Measurements from ENCODE around the gene PDE4DIP.
"Not testable (repeated sequence)": the region's sequence is repeated elsewhere in the genome, so short reads cannot be mapped to it uniquely, and the experiment has no call there.

PDE4DIP gene

DNA sequence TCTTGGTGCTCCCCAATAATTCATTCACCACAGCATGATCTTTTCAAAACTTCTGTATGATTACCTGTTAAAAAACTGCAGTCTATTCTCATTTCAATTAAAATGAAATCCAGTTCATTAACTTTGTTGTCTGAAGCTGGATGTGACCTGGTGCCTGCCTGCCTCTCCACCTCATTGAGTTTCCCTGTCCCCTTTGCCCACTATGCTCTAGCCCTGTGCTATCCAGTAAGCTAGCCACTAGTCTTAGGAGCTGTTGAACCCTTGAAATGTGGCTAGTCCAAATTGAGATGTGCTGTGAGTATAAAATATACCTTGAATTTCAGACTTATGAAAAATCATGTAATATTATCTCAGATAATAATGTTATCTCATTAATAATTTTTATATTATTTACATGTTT, 114.1 kb downstream of the PDE4DIP start:
- not testable (repeated sequence) for H3K9me3 ChIP-seq; H3K27me3 ChIP-seq; H3K27ac ChIP-seq; H3K4me3 ChIP-seq (ENCODE audit: low read depth in 1 of 2, low read length in 1 of 2); H3K4me1 ChIP-seq (ENCODE audit: control insufficient read depth in 1 of 2, insufficient read depth in 1 of 2, low read depth in 1 of 2, low read length in 1 of 2); H3K36me3 ChIP-seq

DNA sequence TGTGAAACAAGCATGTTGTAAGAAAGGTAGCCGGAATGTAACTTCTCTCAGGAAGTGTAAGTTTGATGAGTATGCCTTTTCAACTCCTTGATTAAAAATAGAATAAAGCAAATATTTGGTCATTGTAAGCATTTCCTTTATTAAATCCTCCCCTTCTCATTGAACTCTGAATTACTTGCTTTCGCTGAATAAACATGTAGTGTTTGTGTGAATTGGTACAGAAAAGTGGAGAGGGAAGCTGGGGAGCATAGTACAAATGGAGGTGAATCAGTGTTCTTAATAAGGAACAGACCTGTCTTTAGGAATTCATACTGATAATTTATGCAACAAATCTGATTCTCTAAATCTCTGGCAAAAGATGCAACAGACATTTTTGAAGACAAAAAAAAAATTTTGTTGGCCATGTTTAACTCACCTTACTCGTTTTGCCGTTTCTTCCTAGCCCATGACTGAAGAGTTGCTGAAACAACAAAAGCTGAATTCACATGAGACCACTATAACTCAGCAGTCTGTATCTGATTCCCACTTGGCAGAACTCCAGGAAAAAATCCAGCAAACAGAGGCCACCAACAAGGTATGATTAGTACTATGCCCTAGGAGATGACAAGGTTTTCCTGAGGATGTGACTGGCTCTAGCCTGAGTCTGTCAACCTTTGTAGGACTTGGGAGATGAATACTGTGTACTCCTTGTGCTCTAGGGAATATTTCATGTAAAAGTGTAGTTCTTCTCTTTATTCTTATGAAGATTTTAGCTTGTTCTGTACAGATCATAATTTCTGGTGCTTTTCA, 116.2 kb downstream of the PDE4DIP start:
- H3K27ac ChIP-seq; H3K4me3 ChIP-seq (ENCODE audit: low read depth in 1 of 2, low read length in 1 of 2); H3K9me3 ChIP-seq; H3K4me1 ChIP-seq (ENCODE audit: control insufficient read depth in 1 of 2, insufficient read depth in 1 of 2, low read depth in 1 of 2, low read length in 1 of 2); H3K36me3 ChIP-seq; H3K27me3 ChIP-seq: not testable (repeated sequence)

DNA sequence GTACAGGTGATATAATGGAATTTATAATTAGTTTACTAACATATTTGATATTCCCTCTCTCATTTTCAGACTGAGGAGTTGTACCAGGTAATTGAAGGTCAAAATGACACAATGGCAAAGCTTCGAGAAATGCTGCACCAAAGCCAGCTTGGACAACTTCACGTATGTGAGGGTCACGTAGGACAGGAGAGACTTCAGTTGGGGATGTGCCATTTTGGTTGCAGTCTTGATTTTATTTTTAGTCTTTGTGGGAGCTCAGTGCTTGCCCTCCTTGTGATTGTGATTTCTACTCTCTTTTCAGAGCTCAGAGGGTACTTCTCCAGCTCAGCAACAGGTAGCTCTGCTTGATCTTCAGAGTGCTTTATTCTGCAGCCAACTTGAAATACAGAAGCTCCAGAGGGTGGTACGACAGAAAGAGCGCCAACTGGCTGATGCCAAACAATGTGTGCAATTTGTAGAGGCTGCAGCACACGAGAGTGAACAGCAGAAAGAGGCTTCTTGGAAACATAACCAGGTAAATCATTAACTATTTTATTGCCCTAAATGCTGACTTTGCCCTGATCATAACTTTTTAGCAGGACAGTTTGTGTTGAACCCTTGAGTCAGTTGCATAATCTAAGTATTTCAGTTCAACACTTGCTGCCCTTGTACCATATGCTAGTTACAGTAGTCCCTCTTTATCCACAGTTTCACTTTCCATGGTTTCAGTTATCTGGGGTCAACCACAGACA, 118.1 kb downstream of the PDE4DIP start:
- not testable (repeated sequence) for H3K27ac ChIP-seq; H3K27me3 ChIP-seq; H3K4me3 ChIP-seq (ENCODE audit: low read depth in 1 of 2, low read length in 1 of 2); H3K9me3 ChIP-seq; H3K36me3 ChIP-seq; H3K4me1 ChIP-seq (ENCODE audit: control insufficient read depth in 1 of 2, insufficient read depth in 1 of 2, low read depth in 1 of 2, low read length in 1 of 2)

DNA sequence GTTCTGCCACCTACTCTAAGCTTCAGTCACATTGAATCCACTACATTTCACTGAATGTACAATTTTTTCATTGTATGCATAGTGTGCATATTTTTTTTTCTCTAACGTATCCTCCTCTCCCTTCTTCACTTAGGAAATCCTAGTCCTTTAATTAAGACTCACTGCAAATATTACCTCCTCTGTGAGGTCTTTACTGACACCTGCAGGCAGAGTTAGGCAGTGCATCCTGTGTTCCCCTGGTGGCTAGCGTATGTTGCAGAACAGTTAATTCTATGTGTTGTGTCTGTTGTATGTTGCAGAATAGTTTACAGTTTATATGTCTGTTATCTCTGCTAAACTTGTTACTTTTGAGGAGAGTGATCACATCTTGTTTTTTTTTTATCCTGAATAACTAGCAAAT, 121.9 kb downstream of the PDE4DIP start:
- H3K9me3 ChIP-seq; H3K4me3 ChIP-seq (ENCODE audit: low read depth in 1 of 2, low read length in 1 of 2); H3K27ac ChIP-seq; H3K27me3 ChIP-seq; H3K4me1 ChIP-seq (ENCODE audit: control insufficient read depth in 1 of 2, insufficient read depth in 1 of 2, low read depth in 1 of 2, low read length in 1 of 2); H3K36me3 ChIP-seq: not testable (repeated sequence)

DNA sequence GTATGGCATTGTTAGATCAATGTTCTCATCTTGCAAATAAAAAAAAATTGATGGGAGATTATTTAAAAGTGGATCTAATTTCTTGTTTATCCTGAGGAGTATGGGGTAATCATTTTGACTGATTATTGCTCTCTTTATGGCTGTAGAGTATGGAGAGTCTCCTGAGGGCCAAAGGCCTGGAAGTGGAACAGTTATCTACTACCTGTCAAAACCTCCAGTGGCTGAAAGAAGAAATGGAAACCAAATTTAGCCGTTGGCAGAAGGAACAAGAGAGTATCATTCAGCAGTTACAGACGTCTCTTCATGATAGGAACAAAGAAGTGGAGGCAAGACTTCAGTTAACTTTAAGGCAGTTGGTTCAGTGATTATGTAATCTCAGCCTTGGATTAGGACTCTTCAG, 123.4 kb downstream of the PDE4DIP start:
- not testable (repeated sequence) for H3K4me1 ChIP-seq (ENCODE audit: control insufficient read depth in 1 of 2, insufficient read depth in 1 of 2, low read depth in 1 of 2, low read length in 1 of 2); H3K4me3 ChIP-seq (ENCODE audit: low read depth in 1 of 2, low read length in 1 of 2); H3K36me3 ChIP-seq; H3K27ac ChIP-seq; H3K9me3 ChIP-seq; H3K27me3 ChIP-seq

DNA sequence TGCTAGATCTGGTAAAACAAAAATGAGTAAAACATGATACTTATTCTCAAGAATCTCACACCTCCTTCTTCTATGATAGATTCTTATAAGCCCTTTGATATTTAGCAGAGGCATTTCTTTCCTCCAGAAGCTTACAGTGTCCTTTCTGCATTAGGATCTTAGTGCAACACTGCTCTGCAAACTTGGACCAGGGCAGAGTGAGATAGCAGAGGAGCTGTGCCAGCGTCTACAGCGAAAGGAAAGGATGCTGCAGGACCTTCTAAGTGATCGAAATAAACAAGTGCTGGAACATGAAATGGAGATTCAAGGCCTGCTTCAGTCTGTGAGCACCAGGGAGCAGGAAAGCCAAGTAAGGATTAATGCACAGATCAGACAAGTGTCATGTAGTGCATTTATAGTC, 124.5 kb downstream of the PDE4DIP start:
- H3K27ac ChIP-seq; H3K36me3 ChIP-seq; H3K9me3 ChIP-seq; H3K4me1 ChIP-seq (ENCODE audit: control insufficient read depth in 1 of 2, insufficient read depth in 1 of 2, low read depth in 1 of 2, low read length in 1 of 2); H3K4me3 ChIP-seq (ENCODE audit: low read depth in 1 of 2, low read length in 1 of 2); H3K27me3 ChIP-seq: not testable (repeated sequence)

DNA sequence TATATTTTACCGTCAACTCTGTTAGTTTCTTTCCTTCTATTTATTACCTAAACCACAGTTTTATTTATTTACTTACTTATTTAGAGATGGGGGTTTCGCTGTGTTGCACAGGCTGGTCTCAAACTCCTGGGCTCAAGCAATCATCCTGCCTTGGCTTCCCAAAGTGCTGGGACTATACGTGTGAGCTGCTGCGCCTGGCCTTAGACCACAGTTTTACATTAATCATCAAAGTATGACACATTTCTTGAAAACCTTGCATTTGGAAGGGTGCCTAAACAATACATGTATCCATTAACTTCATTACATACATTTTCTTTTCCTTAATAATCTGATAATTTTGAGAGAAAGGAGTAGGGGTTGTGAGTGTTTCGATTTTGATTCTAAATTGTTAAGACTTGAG, 124.9 kb downstream of the PDE4DIP start:
- H3K9me3 ChIP-seq; H3K27ac ChIP-seq; H3K4me3 ChIP-seq (ENCODE audit: low read depth in 1 of 2, low read length in 1 of 2); H3K4me1 ChIP-seq (ENCODE audit: control insufficient read depth in 1 of 2, insufficient read depth in 1 of 2, low read depth in 1 of 2, low read length in 1 of 2); H3K27me3 ChIP-seq; H3K36me3 ChIP-seq: not testable (repeated sequence)

DNA sequence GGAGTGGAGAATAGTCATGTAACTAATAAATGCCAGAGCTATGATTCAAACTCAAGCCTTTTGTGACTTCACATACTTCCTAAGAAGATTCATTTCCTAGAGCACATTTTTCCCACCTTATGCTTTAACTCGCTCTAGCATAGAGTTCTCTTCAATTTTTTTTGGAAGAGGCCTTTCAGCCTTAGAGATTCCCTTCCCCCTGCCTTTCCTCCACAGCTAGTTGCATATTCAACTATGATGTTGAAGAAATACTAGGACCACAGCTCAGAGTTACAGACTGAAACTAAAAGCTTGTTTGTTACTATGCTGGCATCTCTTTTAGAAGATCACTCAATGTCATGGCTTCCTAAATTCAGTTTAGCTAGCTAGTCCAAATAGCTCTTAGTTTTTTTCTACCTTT, 131.2 kb downstream of the PDE4DIP start:
- not testable (repeated sequence) for H3K36me3 ChIP-seq; H3K4me1 ChIP-seq (ENCODE audit: control insufficient read depth in 1 of 2, insufficient read depth in 1 of 2, low read depth in 1 of 2, low read length in 1 of 2); H3K27ac ChIP-seq; H3K9me3 ChIP-seq; H3K27me3 ChIP-seq; H3K4me3 ChIP-seq (ENCODE audit: low read depth in 1 of 2, low read length in 1 of 2)

DNA sequence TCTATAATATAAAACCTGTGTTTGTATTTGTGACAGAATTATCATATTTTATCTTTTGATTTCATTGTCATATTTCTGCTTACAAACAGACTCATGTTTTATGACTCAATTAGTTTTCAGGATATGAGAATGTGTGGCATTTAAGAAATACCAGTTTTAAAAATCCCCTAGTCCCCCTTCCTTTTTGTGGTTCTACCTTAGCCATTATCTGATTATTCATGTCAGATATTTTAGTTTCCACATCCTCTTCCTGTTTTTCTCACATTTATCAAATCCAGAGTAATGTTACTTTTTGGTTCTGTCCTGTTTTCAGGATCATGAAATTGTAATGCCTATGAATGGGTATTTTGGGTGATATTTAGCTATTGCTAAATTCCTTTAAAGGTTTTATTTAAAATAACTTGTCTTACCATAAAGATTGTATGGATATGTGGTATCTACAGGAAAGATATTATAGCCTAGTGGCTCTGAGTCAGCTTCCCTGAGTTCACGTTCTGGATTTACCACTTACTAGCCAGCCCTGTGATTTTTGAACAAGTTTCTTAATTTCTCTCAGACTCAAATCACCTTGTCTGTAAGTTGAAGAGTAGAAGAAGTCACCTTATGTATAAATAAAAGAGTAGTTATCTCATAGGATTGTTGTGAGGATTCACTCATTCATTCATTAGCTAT, 131.8 kb downstream of the PDE4DIP start:
- H3K9me3 ChIP-seq; H3K4me1 ChIP-seq (ENCODE audit: control insufficient read depth in 1 of 2, insufficient read depth in 1 of 2, low read depth in 1 of 2, low read length in 1 of 2); H3K27ac ChIP-seq; H3K4me3 ChIP-seq (ENCODE audit: low read depth in 1 of 2, low read length in 1 of 2); H3K27me3 ChIP-seq; H3K36me3 ChIP-seq: not testable (repeated sequence)

DNA sequence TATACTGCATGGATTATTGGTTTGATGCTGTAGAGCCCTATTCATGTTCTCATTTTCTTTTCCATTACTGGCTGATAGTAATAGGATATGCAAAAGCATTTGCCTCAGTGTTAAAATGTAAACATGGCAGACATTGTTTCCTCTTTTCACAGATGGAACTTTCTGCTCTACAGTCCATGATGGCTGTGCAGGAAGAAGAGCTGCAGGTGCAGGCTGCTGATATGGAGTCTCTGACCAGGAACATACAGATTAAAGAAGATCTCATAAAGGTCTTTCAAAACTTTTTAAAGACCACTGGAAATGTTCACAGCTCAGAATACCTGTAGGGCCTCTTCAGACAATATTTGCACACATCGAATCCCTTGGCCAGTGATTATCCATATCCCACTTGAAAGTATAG, 133.6 kb downstream of the PDE4DIP start:
- not testable (repeated sequence) for H3K4me1 ChIP-seq (ENCODE audit: control insufficient read depth in 1 of 2, insufficient read depth in 1 of 2, low read depth in 1 of 2, low read length in 1 of 2); H3K27ac ChIP-seq; H3K9me3 ChIP-seq; H3K36me3 ChIP-seq; H3K4me3 ChIP-seq (ENCODE audit: low read depth in 1 of 2, low read length in 1 of 2); H3K27me3 ChIP-seq

DNA sequence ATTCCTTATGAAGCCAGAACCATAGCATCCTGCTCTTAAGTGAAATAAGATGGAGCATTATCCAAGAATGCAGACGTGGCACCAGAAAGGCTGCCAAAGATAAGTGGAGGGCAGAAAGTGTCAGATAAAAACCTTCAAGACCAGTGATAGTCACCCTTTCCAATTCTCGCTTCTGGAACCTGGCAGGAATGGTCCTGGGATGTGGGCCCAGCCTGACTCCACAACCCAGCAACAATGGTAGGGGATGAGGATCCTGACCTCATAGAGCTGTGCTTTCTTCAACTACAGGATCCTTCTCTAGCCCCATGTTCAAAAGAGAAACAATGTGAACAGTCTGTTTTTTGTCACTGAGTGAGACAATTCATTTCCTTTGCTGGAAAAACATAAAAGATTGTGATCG, 145.2 kb downstream of the PDE4DIP start:
- H3K4me1 ChIP-seq (ENCODE audit: control insufficient read depth in 1 of 2, insufficient read depth in 1 of 2, low read depth in 1 of 2, low read length in 1 of 2): not testable (repeated sequence)

DNA sequence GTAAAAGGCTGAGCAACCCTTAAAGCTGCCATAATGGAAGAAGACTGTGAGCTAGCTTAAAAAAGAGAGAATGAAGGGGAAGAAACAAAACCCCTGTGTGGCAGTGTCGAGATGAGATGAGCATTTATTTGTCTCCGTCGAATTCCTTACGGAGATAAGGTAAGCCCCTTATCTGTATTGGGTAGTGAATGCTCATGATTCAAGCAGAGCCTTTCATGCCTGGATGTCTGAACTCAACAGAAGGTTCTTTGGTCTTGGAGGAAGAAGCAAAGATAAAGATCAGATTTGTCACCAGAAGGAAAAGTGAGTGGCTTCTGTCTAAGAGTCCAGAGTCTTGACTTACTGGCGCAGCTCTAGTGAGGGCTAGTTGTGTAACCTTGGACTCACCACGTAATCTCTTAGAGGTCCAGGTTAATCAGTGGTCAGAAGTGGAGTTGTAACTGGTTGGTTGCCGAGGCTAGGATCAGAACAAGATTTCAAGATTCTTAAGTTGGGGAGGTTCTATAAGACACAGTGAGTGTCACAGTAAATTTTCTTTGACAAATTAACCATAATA, 146.1 kb downstream of the PDE4DIP start:
- H3K27ac ChIP-seq; H3K4me1 ChIP-seq (ENCODE audit: control insufficient read depth in 1 of 2, insufficient read depth in 1 of 2, low read depth in 1 of 2, low read length in 1 of 2); H3K9me3 ChIP-seq; H3K36me3 ChIP-seq; H3K4me3 ChIP-seq (ENCODE audit: low read depth in 1 of 2, low read length in 1 of 2); H3K27me3 ChIP-seq: not testable (repeated sequence)

More for the DNA sequence above, 145.2 kb downstream of the PDE4DIP start:
- H3K27ac ChIP-seq; H3K9me3 ChIP-seq; H3K4me3 ChIP-seq (ENCODE audit: low read depth in 1 of 2, low read length in 1 of 2); H3K36me3 ChIP-seq; H3K27me3 ChIP-seq: not testable (repeated sequence)

DNA sequence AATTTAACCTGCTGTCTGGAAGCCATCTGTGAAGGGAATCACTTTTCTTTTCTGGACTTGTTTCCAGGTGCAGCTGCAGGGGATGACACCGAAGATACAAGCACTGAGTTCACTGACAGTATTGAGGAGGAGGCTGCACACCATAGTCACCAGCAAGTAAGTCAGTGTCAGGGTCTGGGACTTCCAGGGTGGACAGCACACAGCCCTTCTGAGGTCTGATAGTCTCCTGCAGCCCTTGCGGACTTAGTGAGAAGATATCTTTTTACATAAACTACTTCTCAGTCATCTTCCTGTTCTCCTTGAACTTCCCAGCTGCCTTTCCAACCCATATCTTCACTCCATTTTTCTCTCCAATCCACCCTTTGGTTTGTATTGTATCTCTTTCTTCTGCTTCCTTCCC, 147.6 kb downstream of the PDE4DIP start:
- not testable (repeated sequence) for H3K9me3 ChIP-seq; H3K4me3 ChIP-seq (ENCODE audit: low read depth in 1 of 2, low read length in 1 of 2); H3K27me3 ChIP-seq; H3K4me1 ChIP-seq (ENCODE audit: control insufficient read depth in 1 of 2, insufficient read depth in 1 of 2, low read depth in 1 of 2, low read length in 1 of 2); H3K27ac ChIP-seq; H3K36me3 ChIP-seq

DNA sequence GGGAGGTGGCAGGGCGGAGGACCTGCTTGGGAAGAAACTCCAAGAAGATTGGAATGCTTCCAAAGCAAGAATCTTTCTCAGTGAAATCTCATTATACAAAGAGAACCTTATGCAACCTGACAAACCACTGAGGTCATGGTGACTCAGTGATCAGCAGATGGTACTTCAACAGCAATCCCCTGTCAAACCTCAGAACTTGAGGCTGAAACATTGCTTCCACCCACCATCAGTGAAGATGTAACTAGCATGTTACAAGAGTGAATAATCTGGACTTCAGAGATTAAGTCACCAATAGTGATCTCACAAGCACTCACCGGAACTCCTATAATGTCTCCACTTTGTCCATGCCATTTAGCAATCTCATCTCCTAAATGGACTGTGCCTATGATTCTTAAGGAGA, 148.1 kb downstream of the PDE4DIP start:
- not testable (repeated sequence) for H3K36me3 ChIP-seq; H3K9me3 ChIP-seq; H3K27me3 ChIP-seq; H3K27ac ChIP-seq; H3K4me1 ChIP-seq (ENCODE audit: control insufficient read depth in 1 of 2, insufficient read depth in 1 of 2, low read depth in 1 of 2, low read length in 1 of 2); H3K4me3 ChIP-seq (ENCODE audit: low read depth in 1 of 2, low read length in 1 of 2)

Measured in neutrophil (primary cell).